ENCODE data around the gene FRMD1.
A peak's percentile ranks its signal among the peaks of the same experiment; 100 is the strongest.

GRCh38 chr6:168007592-168008338 is 71.2 kb downstream of the FRMD1 start:
- TF ChIP-seq POLR2A (IDR thresholded peaks at IDR 0.05) (no peak), POLR2AphosphoS5 (IDR thresholded peaks at IDR 0.05) (peak in 1 of 3 donors; percentile 22), EP300 (IDR thresholded peaks at IDR 0.05; ENCODE audit: low read depth) (no peak)

Measured in transverse colon (tissue), 3 donors.